Fibroblast of lung (primary cell): ENCODE data around the gene CLINT1. TPM values are rescaled to one million over a fixed set of nuclear protein-coding genes. Genes with fewer than 3 reads are reported as not detected.

Source experiments
- DNase-seq, 2 donors: peaks; one replicate each; pipeline versions ENCODE4 v3.0.0 to v3.0.0-alpha.2; 2010; ENCODE audit warnings: low read depth in 2 of 2
- H2AFZ ChIP-seq: 2 replicates; pipeline ENCODE4 v1.5.1; 2012; ENCODE audit warnings: low read length, control low read depth, inconsistent platforms
- H3K27ac ChIP-seq: 2 replicates; pipeline ENCODE4 v1.5.1; 2011; ENCODE audit warnings: low read length, control low read depth; ENCODE audit not compliant: insufficient read depth
- H3K27me3 ChIP-seq: 2 replicates; pipeline ENCODE4 v1.5.1; 2011; ENCODE audit warnings: mild to moderate bottlenecking, low read length; ENCODE audit not compliant: control insufficient read depth, insufficient read depth
- H3K36me3 ChIP-seq: 2 replicates; pipeline ENCODE4 v1.5.1; 2011; ENCODE audit warnings: low read length; ENCODE audit not compliant: control insufficient read depth, insufficient read depth
- H3K4me1 ChIP-seq: 2 replicates; pipeline ENCODE4 v1.5.1; 2011; ENCODE audit warnings: low read length; ENCODE audit not compliant: control insufficient read depth, insufficient read depth; ENCODE audit errors: extremely low read depth
- H3K4me2 ChIP-seq: 2 replicates; pipeline ENCODE4 v1.5.1; 2011; ENCODE audit warnings: low read length, control low read depth; ENCODE audit not compliant: insufficient read depth; ENCODE audit errors: extremely low read depth
- H3K4me3 ChIP-seq, 4 experiments: fragments of 200-600 bp in 1 of 4; sonication (generic) in 1 of 4; replicated peaks in 1 of 4; 2 replicates each; pipeline ENCODE4 v1.5.1; 2011 to 2016; ENCODE audit warnings: low read length in 4 of 4, low read depth in 3 of 4, mild to moderate bottlenecking in 3 of 4, control low read depth in 2 of 4, inconsistent platforms in 1 of 4, mixed read lengths in 1 of 4; ENCODE audit not compliant: insufficient read depth in 1 of 4; ENCODE audit errors: control extremely low read depth in 1 of 4
- H3K79me2 ChIP-seq: 2 replicates; pipeline ENCODE4 v1.5.1; 2012; ENCODE audit warnings: mild to moderate bottlenecking, low read length, inconsistent platforms; ENCODE audit not compliant: control insufficient read depth, insufficient read depth
- H3K9ac ChIP-seq: 2 replicates; pipeline ENCODE4 v1.5.1; 2011; ENCODE audit warnings: mild to moderate bottlenecking, low read length, control low read depth; ENCODE audit not compliant: insufficient read depth
- H3K9me3 ChIP-seq: 2 replicates; pipeline ENCODE4 v1.5.1; 2012; ENCODE audit warnings: low read depth, low read length; ENCODE audit not compliant: control insufficient read depth, insufficient read depth
- H4K20me1 ChIP-seq: 2 replicates; pipeline ENCODE4 v1.5.1; 2011; ENCODE audit warnings: low read length; ENCODE audit not compliant: control insufficient read depth, insufficient read depth; ENCODE audit errors: extremely low read depth
- CTCF ChIP-seq, 2 donors: IDR thresholded peaks in 1 of 2; conservative IDR thresholded peaks in 1 of 2; 1 replicate in 1 of 2; 2 replicates in 1 of 2; pipeline ENCODE4 v1.5.1; 2011 to 2012; ENCODE audit warnings: low read length in 2 of 2, control low read depth in 1 of 2, inconsistent platforms in 1 of 2, low read depth in 1 of 2, mild to moderate bottlenecking in 1 of 2
- EZH2 ChIP-seq: IDR thresholded peaks from 2 replicates; pipeline ENCODE4 v1.5.1; 2012; ENCODE audit warnings: low read length, control low read depth, mild to moderate bottlenecking; ENCODE audit errors: missing control alignments
- polyA plus RNA-seq, 2 donors: library from polyadenylated mRNA; depleted of rRNA in 1 of 2; stranded (reverse) in 1 of 2; unstranded in 1 of 2; fragments of >200 nt; gene quantifications; 2 replicates each; pipeline ENCODE4 v1.2.1, GENCODE V29; 2011 to 2012; ENCODE audit warnings: missing spikeins in 1 of 2
- total RNA-seq: library from RNA; depleted of rRNA; stranded (reverse); fragments of >200 nt; gene quantifications from 2 replicates; pipeline ENCODE4 v1.2.1, GENCODE V29; 2014

Gene CLINT1
- total and polyA plus RNA-seq, 2 donors (not counting 1 experiment from before 2014, with no cell fraction given), result 82.4 to 99.0 TPM

GRCh38 chr5:157785801-157786200 lies 73.1 kb downstream of the CLINT1 start:
- Histone ChIP-seq H2AFZ (no peak overlapping the region), H4K20me1 (no peaks in the 10 kb centered on the region), H3K79me2 (no peaks in the 10 kb centered on the region), H3K4me1 (no peaks in the 10 kb centered on the region), H3K4me2 (no peak overlapping the region), H3K27ac (no peak overlapping the region), H3K9me3 (no peaks in the 10 kb centered on the region), H3K36me3 (peaks cover 2% of the 10 kb centered on the region), H3K4me3 (no peak overlapping the region), H3K9ac (no peak overlapping the region), H3K27me3 (no peaks in the 10 kb centered on the region)
- no peak for TF ChIP-seq CTCF (conservative IDR thresholded peaks at IDR 0.05 in 1 of 2, IDR thresholded peaks at IDR 0.05 in 1 of 2; ENCODE audit: low read depth in 1 of 2, low read length in 2 of 2)
- no peak for TF ChIP-seq EZH2
- DNase-seq, result no peak

- Histone ChIP-seq H2AFZ (no peak overlapping the region), H3K9ac (no peak overlapping the region), H3K4me2 (no peak overlapping the region)
Measured at GRCh38 chr5:157779221-157779620, 79.7 kb downstream of the CLINT1 start.

GRCh38 chr5:157778121-157778805 lies 80.7 kb downstream of the CLINT1 start:
- Histone ChIP-seq H3K27me3 (no peaks in the 10 kb centered on the region), H2AFZ (no peak overlapping the region), H4K20me1 (no peaks in the 10 kb centered on the region), H3K27ac (no peak overlapping the region), H3K79me2 (no peaks in the 10 kb centered on the region), H3K4me2 (no peak overlapping the region), H3K4me3 (no peak overlapping the region), H3K36me3 (no peaks in the 10 kb centered on the region), H3K4me1 (no peaks in the 10 kb centered on the region), H3K9ac (no peak overlapping the region), H3K9me3 (no peaks in the 10 kb centered on the region)
- TF ChIP-seq CTCF (conservative IDR thresholded peaks at IDR 0.05 in 1 of 2, IDR thresholded peaks at IDR 0.05 in 1 of 2; ENCODE audit: low read depth in 1 of 2, low read length in 2 of 2) (no peak), EZH2 (no peak)
- peak; percentile 37 to 64 for DNase-seq

More at GRCh38 chr5:157779221-157779620, 79.7 kb downstream of the CLINT1 start:
- H3K27ac ChIP-seq, result no peak overlapping the region
- no peak for DNase-seq
- no peaks in the 10 kb centered on the region for H3K27me3 ChIP-seq
- no peaks in the 10 kb centered on the region for H3K79me2 ChIP-seq
- no peaks in the 10 kb centered on the region for H3K4me1 ChIP-seq
- no peak overlapping the region for H3K4me3 ChIP-seq
- TF ChIP-seq EZH2, result no peak
- no peak for TF ChIP-seq CTCF (conservative IDR thresholded peaks at IDR 0.05 in 1 of 2, IDR thresholded peaks at IDR 0.05 in 1 of 2; ENCODE audit: low read depth in 1 of 2, low read length in 2 of 2)
- no peaks in the 10 kb centered on the region for H3K9me3 ChIP-seq
- H3K36me3 ChIP-seq, result no peaks in the 10 kb centered on the region
- H4K20me1 ChIP-seq, result no peaks in the 10 kb centered on the region
